Gastrocnemius medialis (tissue), 4 donors: ENCODE results near the gene FCER2.

Source experiments
- CTCF ChIP-seq, 5 experiments: fragments of 450-650 bp in 3 of 5; fragments of 200-600 bp in 2 of 5; sonication (generic) in 2 of 5; IDR thresholded peaks in 4 of 5; conservative IDR thresholded peaks in 1 of 5; 1 replicate in 4 of 5; 2 replicates in 1 of 5; pipeline ENCODE4 v1.5.1; 2016 to 2019; ENCODE audit warnings: antibody characterized with exemption in 5 of 5, mild to moderate bottlenecking in 3 of 5, moderate library complexity in 3 of 5
- POLR2A ChIP-seq, 2 donors: fragments of 450-650 bp; IDR thresholded peaks; one replicate each; pipeline ENCODE4 v1.6.1; 2017; ENCODE audit warnings: antibody characterized with exemption in 2 of 2, mild to moderate bottlenecking in 2 of 2, moderate library complexity in 2 of 2

- TF ChIP-seq POLR2A (IDR thresholded peaks at IDR 0.05) (no peak), CTCF (IDR thresholded peaks at IDR 0.05 in 4 of 5, conservative IDR thresholded peaks at IDR 0.05 in 1 of 5) (no peak)
These were observed 39.3 kb downstream of the FCER2 start for GRCh38 chr19:7662657-7663056.
